ENCODE results near the gene LMO3. TPM values are rescaled to one million over a fixed set of nuclear protein-coding genes. Genes with fewer than 3 reads are reported as not detected.

LMO3 gene
- total and polyA plus RNA-seq, 2 of the 8 experiments (the other 6 are each of a cell fraction or from before 2014, with no cell fraction given), result 4.7 to 16.7 TPM

- no peak overlapping the region for H3K23ac ChIP-seq (ENCODE audit: insufficient read length)
- no peak overlapping the region for H2AFZ ChIP-seq (ENCODE audit: low read length)
- WGBS, 2 experiments (ENCODE audit: extremely low coverage in 1 of 2, insufficient coverage in 1 of 2, insufficient read length in 1 of 2, insufficient replicate concordance in 2 of 2, low coverage in 1 of 2, low lambda C conversion rate in 2 of 2, missing lambda C conversion rate in 1 of 2), result 24 to 100% methylated on average over 1 to 7 of the region's 7 CpGs
- peak overlapping the region; percentile 82 for H4K91ac ChIP-seq (replicated peaks; ENCODE audit: insufficient read length, low read length)
- H2AK5ac ChIP-seq (ENCODE audit: low read depth, low read length), result no peak overlapping the region
- no peak overlapping the region for H3K18ac ChIP-seq (ENCODE audit: extremely low read depth, low read length)
- no peak overlapping the region for H2BK20ac ChIP-seq (ENCODE audit: low read length)
- peaks cover 0 to 31% (median 9%) of the 10 kb centered on the region in 4 experiments; a peak in 5 of 7 replicates for H3K27me3 ChIP-seq (replicated peaks in 1 of 4; ENCODE audit: control insufficient read depth in 3 of 4, extremely low read depth in 1 of 4, insufficient read depth in 3 of 4, low read length in 3 of 4)
- peak overlapping the region; percentile 3 for H2BK120ac ChIP-seq (replicated peaks; ENCODE audit: low read depth, low read length)
- H4K8ac ChIP-seq (ENCODE audit: extremely low read depth, insufficient read depth, low read length), result no peak overlapping the region
- H3K56ac ChIP-seq (replicated peaks; ENCODE audit: insufficient read length, low read depth, low read length), result no peak overlapping the region
- H2BK15ac ChIP-seq (ENCODE audit: low read length), result 0 out of 2 replicates have a peak overlapping the region, but pooled peaks have one; percentile 14
- ChIA-PET CTCF (ENCODE audit: partially characterized antibody) (interaction anchor here (0.7 to 1.5 kb wide), 4 partner anchors 8 to 232 kb away, joined by 3 to 5 read pairs (median 4); no protein-coding TSS in a partner anchor), POLR2A (ENCODE audit: partially characterized antibody) (no interaction called here)
- H3K79me2 ChIP-seq (ENCODE audit: control insufficient read depth in 1 of 2, insufficient read depth in 2 of 2, low read length in 2 of 2), result no peaks in the 10 kb centered on the region
- peaks cover 12% of the 10 kb centered on the region for H3K23me2 ChIP-seq (ENCODE audit: low read depth, low read length)
- peak overlapping the region; percentile 19; the same call in 1 of the 2 replicates for H2BK12ac ChIP-seq (ENCODE audit: low read depth, low read length)
- no peaks in the 10 kb centered on the region for H3K9me3 ChIP-seq (ENCODE audit: insufficient read depth in 2 of 2, low read depth in 1 of 2, low read length in 1 of 2)
- H3K9ac ChIP-seq (replicated peaks in 1 of 4; ENCODE audit: extremely low read depth in 1 of 4, low read depth in 3 of 4, low read length in 3 of 4), result no peak overlapping the region
- no peaks in the 10 kb centered on the region for H3K36me3 ChIP-seq (ENCODE audit: control insufficient read depth in 2 of 4, insufficient read depth in 4 of 4, low read length in 3 of 4)
- no peaks in the 10 kb centered on the region for H4K20me1 ChIP-seq (replicated peaks in 1 of 2; ENCODE audit: control insufficient read depth in 1 of 2, insufficient read depth in 2 of 2, low read length in 2 of 2)
- H3K4me2 ChIP-seq (ENCODE audit: insufficient read depth in 1 of 2, low read depth in 2 of 2, low read length in 2 of 2), result peak overlapping the region; percentile 61 to 79
- H3K79me1 ChIP-seq (ENCODE audit: low read depth, low read length), result no peaks in the 10 kb centered on the region
- no peak for FAIRE-seq
- no peak overlapping the region for H4K5ac ChIP-seq (ENCODE audit: insufficient read length, low read depth, low read length)
- no peak overlapping the region for H3K4ac ChIP-seq (replicated peaks; ENCODE audit: insufficient read length, low read depth, low read length)
- H3K14ac ChIP-seq (ENCODE audit: insufficient read length), result no peak overlapping the region
- H3K4me3 ChIP-seq (ENCODE audit: extremely low read depth in 1 of 4, insufficient read depth in 2 of 4, low read depth in 3 of 4, low read length in 4 of 4), result peak overlapping the region; percentile 0 to 49 (median 7); a peak in 4 of 8 replicates
- no peak overlapping the region for H2BK5ac ChIP-seq (ENCODE audit: low read depth, low read length)
- DNase-seq (ENCODE audit: low read depth in 1 of 2, low spot score in 2 of 2), result no peak
- H3K27ac ChIP-seq (ENCODE audit: low read depth, low read length), result no peak overlapping the region
- peaks cover 12 to 21% (median 16%) of the 10 kb centered on the region in 4 experiments for H3K4me1 ChIP-seq (replicated peaks in 1 of 4; ENCODE audit: control insufficient read depth in 3 of 4, insufficient read depth in 4 of 4, low read length in 3 of 4)
- TF ChIP-seq NRF1 (IDR thresholded peaks at IDR 0.05; ENCODE audit: low read depth, low read length), result no peak
- TF ChIP-seq FOSL1 (IDR thresholded peaks at IDR 0.05; ENCODE audit: insufficient read depth, low read depth, low read length), result no peak
These were observed 4.1 kb upstream of the LMO3 start for GRCh38 chr12:16610001-16610585.

Data from H1 (cell line).